Retinal pigment epithelial cell (primary cell): ENCODE data around the gene CS.
A peak's percentile ranks its signal among the peaks of the same experiment; 100 is the strongest.

ENCODE experiments used
- DNase-seq: peaks from one replicate; pipeline ENCODE4 v3.0.0-alpha.2; 2010; ENCODE audit warnings: low read depth
- H3K4me3 ChIP-seq: 2 replicates; pipeline ENCODE4 v1.5.1; 2011; ENCODE audit warnings: mild to moderate bottlenecking, low read length, control low read depth, moderate library complexity
- CTCF ChIP-seq: conservative IDR thresholded peaks from 2 replicates; pipeline ENCODE4 v1.5.1; 2011; ENCODE audit warnings: low read depth, low read length, control low read depth, inconsistent platforms

CS gene

GRCh38 chr12:56231184-56231582 is 68.9 kb downstream of the CS start:
- H3K4me3 ChIP-seq: no peak overlapping the region
- no peak for TF ChIP-seq CTCF
- no peak for DNase-seq

GRCh38 chr12:56230432-56231183 is 69.5 kb downstream of the CS start:
- DNase-seq: no peak
- TF ChIP-seq CTCF: no peak
- H3K4me3 ChIP-seq: no peak overlapping the region

GRCh38 chr12:56229916-56230431 is 70.2 kb downstream of the CS start, which contains the start of gene SLC39A5:
Gene SLC39A5, plus strand, starts transcription at chr12:56230051. Its CDS starts 1,224 bp downstream, at chr12:56231275.
- DNase-seq: no peak
- TF ChIP-seq CTCF: no peak
- H3K4me3 ChIP-seq: no peak within 1 kb of the TSS

- no peak for TF ChIP-seq CTCF
Measured at GRCh38 chr12:56229082-56229481, 71.0 kb downstream of the CS start.

GRCh38 chr12:56224954-56225353 is 75.2 kb downstream of the CS start:
- DNase-seq: no peak
- H3K4me3 ChIP-seq: peak overlapping the region; percentile 80

More at GRCh38 chr12:56229082-56229481, 71.0 kb downstream of the CS start:
- no peak for DNase-seq
- no peak overlapping the region for H3K4me3 ChIP-seq

GRCh38 chr12:56224102-56224701 is 75.9 kb downstream of the CS start, which contains the start of gene NABP2:
Gene NABP2, plus strand, starts transcription at chr12:56224342. Its CDS starts 515 bp downstream, at chr12:56224857.
- peak within 1 kb of the TSS; percentile 80 for H3K4me3 ChIP-seq
- DNase-seq: peak; percentile 89
- peak; percentile 68 for TF ChIP-seq CTCF

More at GRCh38 chr12:56224954-56225353, 75.2 kb downstream of the CS start:
- no peak for TF ChIP-seq CTCF
